ENCODE measurements around the gene CIROP.

CIROP gene

GRCh38 chr14:23129759-23130316, 25.0 kb upstream of the CIROP start:
- H3K27me3 ChIP-seq (ENCODE audit: control insufficient read depth, insufficient read depth, low read length): no peaks in the 10 kb centered on the region
- H3K9me3 ChIP-seq (ENCODE audit: control insufficient read depth, insufficient read depth, low read depth, low read length): no peaks in the 10 kb centered on the region
- peaks cover 8% of the 10 kb centered on the region; the same call in 1 of the 2 replicates for H3K4me1 ChIP-seq (ENCODE audit: control insufficient read depth, insufficient read depth, low read length)
- no peak overlapping the region for H3K4me3 ChIP-seq (ENCODE audit: low read depth, low read length)
- H3K27ac ChIP-seq (ENCODE audit: low read depth, low read length): no peak overlapping the region
- peaks cover 52% of the 10 kb centered on the region for H3K36me3 ChIP-seq (ENCODE audit: control insufficient read depth, insufficient read depth, low read length)
- no peak overlapping the region for H3K9ac ChIP-seq (ENCODE audit: low read length)

GRCh38 chr14:23128969-23129758, 24.4 kb upstream of the CIROP start:
- Histone ChIP-seq H3K4me3 (ENCODE audit: low read depth, low read length) (no peak overlapping the region), H3K36me3 (ENCODE audit: control insufficient read depth, insufficient read depth, low read length) (peaks cover 52% of the 10 kb centered on the region), H3K27me3 (ENCODE audit: control insufficient read depth, insufficient read depth, low read length) (no peaks in the 10 kb centered on the region), H3K27ac (ENCODE audit: low read depth, low read length) (no peak overlapping the region), H3K9ac (ENCODE audit: low read length) (no peak overlapping the region), H3K4me1 (ENCODE audit: control insufficient read depth, insufficient read depth, low read length) (peaks cover 8% of the 10 kb centered on the region; the same call in 1 of the 2 replicates), H3K9me3 (ENCODE audit: control insufficient read depth, insufficient read depth, low read depth, low read length) (no peaks in the 10 kb centered on the region)

GRCh38 chr14:23127861-23128260, 23.1 kb upstream of the CIROP start:
- H3K9ac ChIP-seq (ENCODE audit: low read length): no peak overlapping the region
- no peak overlapping the region for H3K4me3 ChIP-seq (ENCODE audit: low read depth, low read length)
- H3K27ac ChIP-seq (ENCODE audit: low read depth, low read length): no peak overlapping the region
- no peaks in the 10 kb centered on the region for H3K27me3 ChIP-seq (ENCODE audit: control insufficient read depth, insufficient read depth, low read length)
- peaks cover 48% of the 10 kb centered on the region for H3K36me3 ChIP-seq (ENCODE audit: control insufficient read depth, insufficient read depth, low read length)
- peaks cover 8% of the 10 kb centered on the region for H3K4me1 ChIP-seq (ENCODE audit: control insufficient read depth, insufficient read depth, low read length)
- no peaks in the 10 kb centered on the region for H3K9me3 ChIP-seq (ENCODE audit: control insufficient read depth, insufficient read depth, low read depth, low read length)

- no peaks in the 10 kb centered on the region for H3K27me3 ChIP-seq (ENCODE audit: control insufficient read depth, insufficient read depth, low read length)
- no peaks in the 10 kb centered on the region for H3K9me3 ChIP-seq (ENCODE audit: control insufficient read depth, insufficient read depth, low read depth, low read length)
- H3K4me1 ChIP-seq (ENCODE audit: control insufficient read depth, insufficient read depth, low read length): peaks cover 13% of the 10 kb centered on the region
- H3K27ac ChIP-seq (ENCODE audit: low read depth, low read length): no peak overlapping the region
- peaks cover 48% of the 10 kb centered on the region for H3K36me3 ChIP-seq (ENCODE audit: control insufficient read depth, insufficient read depth, low read length)
- no peak overlapping the region for H3K4me3 ChIP-seq (ENCODE audit: low read depth, low read length)
- H3K9ac ChIP-seq (ENCODE audit: low read length): no peak overlapping the region
Observed at GRCh38 chr14:23126548-23127278, 21.9 kb upstream of the CIROP start.

GRCh38 chr14:23125933-23126524, 21.2 kb upstream of the CIROP start:
- Histone ChIP-seq H3K27me3 (ENCODE audit: control insufficient read depth, insufficient read depth, low read length) (no peaks in the 10 kb centered on the region), H3K9me3 (ENCODE audit: control insufficient read depth, insufficient read depth, low read depth, low read length) (no peaks in the 10 kb centered on the region), H3K9ac (ENCODE audit: low read length) (no peak overlapping the region), H3K4me3 (ENCODE audit: low read depth, low read length) (no peak overlapping the region), H3K27ac (ENCODE audit: low read depth, low read length) (no peak overlapping the region), H3K4me1 (ENCODE audit: control insufficient read depth, insufficient read depth, low read length) (peaks cover 19% of the 10 kb centered on the region), H3K36me3 (ENCODE audit: control insufficient read depth, insufficient read depth, low read length) (peaks cover 41% of the 10 kb centered on the region)

- no peak overlapping the region for H3K9ac ChIP-seq (ENCODE audit: low read length)
- no peak overlapping the region for H3K27ac ChIP-seq (ENCODE audit: low read depth, low read length)
- no peak overlapping the region for H3K4me3 ChIP-seq (ENCODE audit: low read depth, low read length)
- peaks cover 33% of the 10 kb centered on the region for H3K36me3 ChIP-seq (ENCODE audit: control insufficient read depth, insufficient read depth, low read length)
- H3K27me3 ChIP-seq (ENCODE audit: control insufficient read depth, insufficient read depth, low read length): no peaks in the 10 kb centered on the region
- H3K9me3 ChIP-seq (ENCODE audit: control insufficient read depth, insufficient read depth, low read depth, low read length): no peaks in the 10 kb centered on the region
- H3K4me1 ChIP-seq (ENCODE audit: control insufficient read depth, insufficient read depth, low read length): peaks cover 25% of the 10 kb centered on the region
Observed at GRCh38 chr14:23125011-23125410, 20.2 kb upstream of the CIROP start.

- H3K27me3 ChIP-seq (ENCODE audit: control insufficient read depth, insufficient read depth, low read length): no peaks in the 10 kb centered on the region
- H3K27ac ChIP-seq (ENCODE audit: low read depth, low read length): no peak overlapping the region
- no peak overlapping the region for H3K4me3 ChIP-seq (ENCODE audit: low read depth, low read length)
- peaks cover 27% of the 10 kb centered on the region for H3K36me3 ChIP-seq (ENCODE audit: control insufficient read depth, insufficient read depth, low read length)
- peaks cover 31% of the 10 kb centered on the region for H3K4me1 ChIP-seq (ENCODE audit: control insufficient read depth, insufficient read depth, low read length)
- no peak overlapping the region for H3K9ac ChIP-seq (ENCODE audit: low read length)
- no peaks in the 10 kb centered on the region for H3K9me3 ChIP-seq (ENCODE audit: control insufficient read depth, insufficient read depth, low read depth, low read length)
Observed at GRCh38 chr14:23124337-23124954, 19.7 kb upstream of the CIROP start.

- peaks cover 39% of the 10 kb centered on the region for H3K4me1 ChIP-seq (ENCODE audit: control insufficient read depth, insufficient read depth, low read length)
- H3K9ac ChIP-seq (ENCODE audit: low read length): no peak overlapping the region
- H3K36me3 ChIP-seq (ENCODE audit: control insufficient read depth, insufficient read depth, low read length): peaks cover 17% of the 10 kb centered on the region
- H3K27ac ChIP-seq (ENCODE audit: low read depth, low read length): no peak overlapping the region
- no peak overlapping the region for H3K4me3 ChIP-seq (ENCODE audit: low read depth, low read length)
- no peaks in the 10 kb centered on the region for H3K9me3 ChIP-seq (ENCODE audit: control insufficient read depth, insufficient read depth, low read depth, low read length)
- H3K27me3 ChIP-seq (ENCODE audit: control insufficient read depth, insufficient read depth, low read length): no peaks in the 10 kb centered on the region
Observed at GRCh38 chr14:23123419-23123818, 18.6 kb upstream of the CIROP start.

- Histone ChIP-seq H3K36me3 (ENCODE audit: control insufficient read depth, insufficient read depth, low read length) (peaks cover 5% of the 10 kb centered on the region), H3K27ac (ENCODE audit: low read depth, low read length) (no peak overlapping the region), H3K4me3 (ENCODE audit: low read depth, low read length) (no peak overlapping the region), H3K9me3 (ENCODE audit: control insufficient read depth, insufficient read depth, low read depth, low read length) (no peaks in the 10 kb centered on the region), H3K4me1 (ENCODE audit: control insufficient read depth, insufficient read depth, low read length) (peaks cover 39% of the 10 kb centered on the region), H3K27me3 (ENCODE audit: control insufficient read depth, insufficient read depth, low read length) (no peaks in the 10 kb centered on the region), H3K9ac (ENCODE audit: low read length) (no peak overlapping the region)
Observed at GRCh38 chr14:23122086-23122485, 17.3 kb upstream of the CIROP start.

GRCh38 chr14:23121361-23121771, 16.6 kb upstream of the CIROP start:
- no peak overlapping the region for H3K4me3 ChIP-seq (ENCODE audit: low read depth, low read length)
- H3K36me3 ChIP-seq (ENCODE audit: control insufficient read depth, insufficient read depth, low read length): no peaks in the 10 kb centered on the region
- no peak overlapping the region for H3K9ac ChIP-seq (ENCODE audit: low read length)
- H3K4me1 ChIP-seq (ENCODE audit: control insufficient read depth, insufficient read depth, low read length): peaks cover 39% of the 10 kb centered on the region
- no peaks in the 10 kb centered on the region for H3K27me3 ChIP-seq (ENCODE audit: control insufficient read depth, insufficient read depth, low read length)
- H3K27ac ChIP-seq (ENCODE audit: low read depth, low read length): no peak overlapping the region
- no peaks in the 10 kb centered on the region for H3K9me3 ChIP-seq (ENCODE audit: control insufficient read depth, insufficient read depth, low read depth, low read length)
